Stimulated activated CD4-positive, alpha-beta T cell treated with anti-CD3 and anti-CD28 coated beads, Interleukin-15, amount 100 ng/mL, for 1 hour (primary cell): ENCODE data around the gene GIT2.
A peak's percentile ranks its signal among the peaks of the same experiment; 100 is the strongest.
"Not testable (repeated sequence)": the region's sequence is repeated elsewhere in the genome, so short reads cannot be mapped to it uniquely, and the experiment has no call there.

Source experiments
- DNase-seq, 2 donors: peaks; one replicate each; pipeline ENCODE4 v3.0.0-alpha.2; 2020; ENCODE audit warnings: low read depth in 1 of 2, low spot score in 1 of 2

GIT2 gene

GRCh38 chr12:109995686-109996482 lies at the start of gene GIT2:
Gene GIT2 (minus strand): TSS chr12:109996368. CDS start chr12:109996224, 144 bp downstream.
- peak; percentile 86 to 88 for DNase-seq

GRCh38 chr12:110042264-110042663 lies 46.1 kb upstream of the GIT2 start:
- no peak for DNase-seq

- DNase-seq = no peak
Measured at GRCh38 chr12:110039085-110039807, 43.1 kb upstream of the GIT2 start.

GRCh38 chr12:110038741-110039084 lies 42.5 kb upstream of the GIT2 start:
- DNase-seq = no peak

- DNase-seq = no peak
Measured at GRCh38 chr12:110037315-110037714, 41.1 kb upstream of the GIT2 start.

- no peak for DNase-seq
Measured at GRCh38 chr12:110035534-110036104, 39.5 kb upstream of the GIT2 start.

GRCh38 chr12:110033888-110034287 lies 37.7 kb upstream of the GIT2 start:
- DNase-seq = no peak

- no peak for DNase-seq
Measured at GRCh38 chr12:110029290-110029815, 33.2 kb upstream of the GIT2 start.

- no peak for DNase-seq
Measured at GRCh38 chr12:110028323-110028722, 32.2 kb upstream of the GIT2 start.

- DNase-seq = no peak
Measured at GRCh38 chr12:110024051-110024450, 27.9 kb upstream of the GIT2 start.

- no peak for DNase-seq
Measured at GRCh38 chr12:110023059-110023980, 27.2 kb upstream of the GIT2 start.

- DNase-seq = no peak
Measured at GRCh38 chr12:110020956-110021355, 24.8 kb upstream of the GIT2 start.

- no peak for DNase-seq
Measured at GRCh38 chr12:110015132-110015531, 19.0 kb upstream of the GIT2 start.

- DNase-seq = no peak
Measured at GRCh38 chr12:110012659-110013058, 16.5 kb upstream of the GIT2 start.

- no peak for DNase-seq
Measured at GRCh38 chr12:110012137-110012536, 16.0 kb upstream of the GIT2 start.

- DNase-seq = no peak
Measured at GRCh38 chr12:110010853-110011723, 14.9 kb upstream of the GIT2 start.

GRCh38 chr12:110008681-110009398 lies 12.7 kb upstream of the GIT2 start:
- not testable (repeated sequence) for DNase-seq

- DNase-seq = no peak
Measured at GRCh38 chr12:110007881-110008280, 11.7 kb upstream of the GIT2 start.

- DNase-seq = no peak
Measured at GRCh38 chr12:110006115-110006514, 9.9 kb upstream of the GIT2 start.
